Prostate gland (tissue), 2 donors: ENCODE results near the gene RASSF9.

Experiments used
- CTCF ChIP-seq, 4 experiments: fragments of 200-600 bp in 2 of 4; fragments of 450-650 bp in 2 of 4; sonication (generic) in 2 of 4; IDR thresholded peaks; 1 replicate in 3 of 4; 2 replicates in 1 of 4; pipeline ENCODE4 v1.5.1; 2016 to 2019; ENCODE audit warnings: antibody characterized with exemption in 4 of 4, mild to moderate bottlenecking in 2 of 4, moderate library complexity in 2 of 4
- POLR2A ChIP-seq: fragments of 450-650 bp; IDR thresholded peaks from one replicate; pipeline ENCODE4 v1.6.1; 2016; ENCODE audit warnings: antibody characterized with exemption, mild to moderate bottlenecking

GRCh38 chr12:85877459-85877858 is 41.2 kb upstream of the RASSF9 start:
- TF ChIP-seq CTCF (IDR thresholded peaks at IDR 0.05): no peak
- no peak for TF ChIP-seq POLR2A
